SK-N-SH treated with all-trans-retinoic acid at 6 μM for 48 hours (cell line): Measurements from ENCODE around the gene KASH5.

Source experiments
- ATAC-seq: fragments of 200-7000 bp; cut with Tn5 transposase; 3 replicates; pipeline ENCODE4 v1.9.1; 2020; ENCODE audit warnings: mild to moderate bottlenecking, moderate library complexity
- ARNTL ChIP-seq: fragments of 450-650 bp; formaldehyde crosslinking; IDR thresholded peaks from 2 replicates; pipeline ENCODE4 v1.5.0; 2020; ENCODE audit warnings: low read depth, mild to moderate bottlenecking, moderate library complexity, borderline replicate concordance
- BACH2 ChIP-seq: fragments of 250-450 bp; sonication (Bioruptor Pico); IDR thresholded peaks from 2 replicates; pipeline ENCODE4 v1.9.0; 2021; ENCODE audit warnings: mild to moderate bottlenecking, borderline replicate concordance
- CSDC2 ChIP-seq: fragments of 250-450 bp; sonication (Bioruptor Pico); IDR thresholded peaks from 2 replicates; pipeline ENCODE4 v1.5.0; 2020; ENCODE audit warnings: mild to moderate bottlenecking, moderate library complexity
- ESRRG ChIP-seq: fragments of 250-450 bp; sonication (Bioruptor Pico); IDR thresholded peaks from 2 replicates; pipeline ENCODE4 v1.6.1; 2021; ENCODE audit warnings: mild to moderate bottlenecking
- GLIS3 ChIP-seq: fragments of 250-450 bp; sonication (Bioruptor Pico); IDR thresholded peaks from 2 replicates; pipeline ENCODE4 v1.5.0; 2020; ENCODE audit warnings: mild to moderate bottlenecking, moderate library complexity
- ISL1 ChIP-seq: fragments of 250-450 bp; sonication (Bioruptor Pico); IDR thresholded peaks from 2 replicates; pipeline ENCODE4 v2.1.2; 2022; ENCODE audit warnings: mild to moderate bottlenecking, moderate library complexity
- OSR1 ChIP-seq: fragments of 250-450 bp; sonication (Bioruptor Pico); IDR thresholded peaks from 2 replicates; pipeline ENCODE4 v1.8.0; 2022; ENCODE audit warnings: moderate library complexity, mild to moderate bottlenecking, inconsistent platforms
- POU6F1 ChIP-seq: fragments of 250-450 bp; sonication (Bioruptor Pico); IDR thresholded peaks from 2 replicates; pipeline ENCODE4 v1.8.0; 2021; ENCODE audit warnings: low read depth, mild to moderate bottlenecking, moderate library complexity, borderline replicate concordance
- RARB ChIP-seq: fragments of 250-450 bp; sonication (Bioruptor Pico); IDR thresholded peaks from 2 replicates; pipeline ENCODE4 v1.8.0; 2021; ENCODE audit warnings: mild to moderate bottlenecking, moderate library complexity
- SNAI2 ChIP-seq: fragments of 250-450 bp; sonication (Bioruptor Pico); IDR thresholded peaks from 2 replicates; pipeline ENCODE4 v1.5.0; 2020; ENCODE audit warnings: mild to moderate bottlenecking, moderate library complexity
- TCF4 ChIP-seq: fragments of 250-450 bp; sonication (Bioruptor Pico); IDR thresholded peaks from 2 replicates; pipeline ENCODE4 v1.8.0; 2021; ENCODE audit warnings: mild to moderate bottlenecking, moderate library complexity, borderline replicate concordance
- TOX ChIP-seq: fragments of 250-450 bp; sonication (Bioruptor Pico); IDR thresholded peaks from 2 replicates; pipeline ENCODE4 v1.8.0; 2021; ENCODE audit warnings: mild to moderate bottlenecking, moderate library complexity, borderline replicate concordance
- TSHZ2 ChIP-seq: fragments of 250-450 bp; sonication (Bioruptor Pico); IDR thresholded peaks from 2 replicates; pipeline ENCODE4 v1.5.0; 2020; ENCODE audit warnings: mild to moderate bottlenecking, moderate library complexity
- ZC3H10 ChIP-seq: fragments of 250-450 bp; sonication (Bioruptor Pico); IDR thresholded peaks from 2 replicates; pipeline ENCODE4 v1.5.1; 2021; ENCODE audit warnings: mild to moderate bottlenecking, moderate library complexity
- ZFP3 ChIP-seq: fragments of 250-450 bp; sonication (Bioruptor Pico); IDR thresholded peaks from 2 replicates; pipeline ENCODE4 v1.5.0; 2020; ENCODE audit warnings: mild to moderate bottlenecking, moderate library complexity
- ZFP30 ChIP-seq: fragments of 450-650 bp; formaldehyde crosslinking; IDR thresholded peaks from 2 replicates; pipeline ENCODE4 v1.5.0; 2022; ENCODE audit warnings: mild to moderate bottlenecking, moderate library complexity
- ZNF565 ChIP-seq: fragments of 450-650 bp; formaldehyde crosslinking; conservative IDR thresholded peaks from 2 replicates; pipeline ENCODE4 v1.5.0; 2020; ENCODE audit warnings: low read depth, mild to moderate bottlenecking, moderate library complexity
- ZNF70 ChIP-seq: fragments of 450-650 bp; formaldehyde crosslinking; IDR thresholded peaks from 2 replicates; pipeline ENCODE4 v1.5.0; 2020; ENCODE audit warnings: mild to moderate bottlenecking, moderate library complexity
- ZNF8 ChIP-seq: fragments of 450-650 bp; formaldehyde crosslinking; IDR thresholded peaks from 2 replicates; pipeline ENCODE4 v1.5.0; 2020; ENCODE audit warnings: mild to moderate bottlenecking, moderate library complexity
- TF ChIP-seq, protein P1 (sequence below): fragments of 250-450 bp; sonication (Bioruptor Pico); IDR thresholded peaks from 2 replicates; pipeline ENCODE4 v1.5.1; 2021; ENCODE audit warnings: mild to moderate bottlenecking, moderate library complexity
- TF ChIP-seq, protein P2 (sequence below): fragments of 250-450 bp; sonication (Bioruptor Pico); IDR thresholded peaks from 2 replicates; pipeline ENCODE4 v1.8.0; 2020; ENCODE audit warnings: mild to moderate bottlenecking, moderate library complexity, borderline replicate concordance

Gene KASH5

GRCh38 chr19:49366110-49366509 is 21.9 kb upstream of the KASH5 start:
- TF ChIP-seq GLIS3 (no peak), OSR1 (CRISPR knock-in tag) (no peak), ZFP3 (CRISPR knock-in tag) (no peak), ZC3H10 (CRISPR knock-in tag) (no peak), ESRRG (no peak), SNAI2 (CRISPR knock-in tag) (no peak), TOX (CRISPR knock-in tag) (no peak), ARNTL (CRISPR knock-in tag) (no peak), TCF4 (CRISPR knock-in tag) (no peak), ZNF565 (CRISPR knock-in tag) (no peak), TSHZ2 (CRISPR knock-in tag) (no peak), ZFP30 (CRISPR knock-in tag) (no peak), BACH2 (no peak), CSDC2 (CRISPR knock-in tag) (no peak), ISL1 (no peak), RARB (CRISPR knock-in tag) (no peak)
- TF ChIP-seq, protein P1, sequence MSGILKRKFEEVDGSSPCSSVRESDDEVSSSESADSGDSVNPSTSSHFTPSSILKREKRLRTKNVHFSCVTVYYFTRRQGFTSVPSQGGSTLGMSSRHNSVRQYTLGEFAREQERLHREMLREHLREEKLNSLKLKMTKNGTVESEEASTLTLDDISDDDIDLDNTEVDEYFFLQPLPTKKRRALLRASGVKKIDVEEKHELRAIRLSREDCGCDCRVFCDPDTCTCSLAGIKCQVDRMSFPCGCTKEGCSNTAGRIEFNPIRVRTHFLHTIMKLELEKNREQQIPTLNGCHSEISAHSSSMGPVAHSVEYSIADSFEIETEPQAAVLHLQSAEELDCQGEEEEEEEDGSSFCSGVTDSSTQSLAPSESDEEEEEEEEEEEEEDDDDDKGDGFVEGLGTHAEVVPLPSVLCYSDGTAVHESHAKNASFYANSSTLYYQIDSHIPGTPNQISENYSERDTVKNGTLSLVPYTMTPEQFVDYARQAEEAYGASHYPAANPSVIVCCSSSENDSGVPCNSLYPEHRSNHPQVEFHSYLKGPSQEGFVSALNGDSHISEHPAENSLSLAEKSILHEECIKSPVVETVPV (CRISPR knock-in tag) = no peak
- no peak for ATAC-seq

GRCh38 chr19:49368711-49369358 is 19.2 kb upstream of the KASH5 start:
- ATAC-seq = no peak
- TF ChIP-seq ESRRG (no peak), POU6F1 (CRISPR knock-in tag) (no peak), SNAI2 (CRISPR knock-in tag) (no peak), RARB (CRISPR knock-in tag) (no peak), TSHZ2 (CRISPR knock-in tag) (no peak), ZNF8 (CRISPR knock-in tag) (no peak), ZFP30 (CRISPR knock-in tag) (no peak), TOX (CRISPR knock-in tag) (no peak), GLIS3 (no peak), ZNF70 (no peak), TCF4 (CRISPR knock-in tag) (no peak), BACH2 (no peak)
- TF ChIP-seq, protein P2, sequence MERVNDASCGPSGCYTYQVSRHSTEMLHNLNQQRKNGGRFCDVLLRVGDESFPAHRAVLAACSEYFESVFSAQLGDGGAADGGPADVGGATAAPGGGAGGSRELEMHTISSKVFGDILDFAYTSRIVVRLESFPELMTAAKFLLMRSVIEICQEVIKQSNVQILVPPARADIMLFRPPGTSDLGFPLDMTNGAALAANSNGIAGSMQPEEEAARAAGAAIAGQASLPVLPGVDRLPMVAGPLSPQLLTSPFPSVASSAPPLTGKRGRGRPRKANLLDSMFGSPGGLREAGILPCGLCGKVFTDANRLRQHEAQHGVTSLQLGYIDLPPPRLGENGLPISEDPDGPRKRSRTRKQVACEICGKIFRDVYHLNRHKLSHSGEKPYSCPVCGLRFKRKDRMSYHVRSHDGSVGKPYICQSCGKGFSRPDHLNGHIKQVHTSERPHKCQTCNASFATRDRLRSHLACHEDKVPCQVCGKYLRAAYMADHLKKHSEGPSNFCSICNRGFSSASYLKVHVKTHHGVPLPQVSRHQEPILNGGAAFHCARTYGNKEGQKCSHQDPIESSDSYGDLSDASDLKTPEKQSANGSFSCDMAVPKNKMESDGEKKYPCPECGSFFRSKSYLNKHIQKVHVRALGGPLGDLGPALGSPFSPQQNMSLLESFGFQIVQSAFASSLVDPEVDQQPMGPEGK (CRISPR knock-in tag) = no peak
- TF ChIP-seq, all 23 proteins: peak for 0
